Lower leg skin (tissue), 3 donors: ENCODE data around the gene PLA2G4F.

Experiments used
- POLR2A ChIP-seq, 2 donors: fragments of 450-650 bp; IDR thresholded peaks; one replicate each; pipeline ENCODE4 v1.6.1; 2016 to 2017; ENCODE audit warnings: antibody characterized with exemption in 2 of 2, mild to moderate bottlenecking in 1 of 2, moderate library complexity in 1 of 2
- TF ChIP-seq, protein P1 (sequence below), 3 donors: fragments of 450-650 bp; IDR thresholded peaks; one replicate each; pipeline ENCODE4 v1.5.1; 2016; ENCODE audit warnings: antibody characterized with exemption in 3 of 3, mild to moderate bottlenecking in 3 of 3, moderate library complexity in 2 of 3

- TF ChIP-seq, protein P1, sequence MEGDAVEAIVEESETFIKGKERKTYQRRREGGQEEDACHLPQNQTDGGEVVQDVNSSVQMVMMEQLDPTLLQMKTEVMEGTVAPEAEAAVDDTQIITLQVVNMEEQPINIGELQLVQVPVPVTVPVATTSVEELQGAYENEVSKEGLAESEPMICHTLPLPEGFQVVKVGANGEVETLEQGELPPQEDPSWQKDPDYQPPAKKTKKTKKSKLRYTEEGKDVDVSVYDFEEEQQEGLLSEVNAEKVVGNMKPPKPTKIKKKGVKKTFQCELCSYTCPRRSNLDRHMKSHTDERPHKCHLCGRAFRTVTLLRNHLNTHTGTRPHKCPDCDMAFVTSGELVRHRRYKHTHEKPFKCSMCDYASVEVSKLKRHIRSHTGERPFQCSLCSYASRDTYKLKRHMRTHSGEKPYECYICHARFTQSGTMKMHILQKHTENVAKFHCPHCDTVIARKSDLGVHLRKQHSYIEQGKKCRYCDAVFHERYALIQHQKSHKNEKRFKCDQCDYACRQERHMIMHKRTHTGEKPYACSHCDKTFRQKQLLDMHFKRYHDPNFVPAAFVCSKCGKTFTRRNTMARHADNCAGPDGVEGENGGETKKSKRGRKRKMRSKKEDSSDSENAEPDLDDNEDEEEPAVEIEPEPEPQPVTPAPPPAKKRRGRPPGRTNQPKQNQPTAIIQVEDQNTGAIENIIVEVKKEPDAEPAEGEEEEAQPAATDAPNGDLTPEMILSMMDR (IDR thresholded peaks at IDR 0.05) = no peak
- no peak for TF ChIP-seq POLR2A (IDR thresholded peaks at IDR 0.05)
These were observed 9.1 kb downstream of the PLA2G4F start for GRCh38 chr15:42147431-42147735.
